HG03175 (cell line): ENCODE data around the gene RPRML.

Source experiments
- ATAC-seq: cut with Tn5 transposase; IDR thresholded peaks from one replicate; pipeline ENCODE4 v1.9.1; 2021; ENCODE audit warnings: mild to moderate bottlenecking, moderate library complexity; ENCODE audit not compliant: unreplicated experiment

Gene RPRML

DNA sequence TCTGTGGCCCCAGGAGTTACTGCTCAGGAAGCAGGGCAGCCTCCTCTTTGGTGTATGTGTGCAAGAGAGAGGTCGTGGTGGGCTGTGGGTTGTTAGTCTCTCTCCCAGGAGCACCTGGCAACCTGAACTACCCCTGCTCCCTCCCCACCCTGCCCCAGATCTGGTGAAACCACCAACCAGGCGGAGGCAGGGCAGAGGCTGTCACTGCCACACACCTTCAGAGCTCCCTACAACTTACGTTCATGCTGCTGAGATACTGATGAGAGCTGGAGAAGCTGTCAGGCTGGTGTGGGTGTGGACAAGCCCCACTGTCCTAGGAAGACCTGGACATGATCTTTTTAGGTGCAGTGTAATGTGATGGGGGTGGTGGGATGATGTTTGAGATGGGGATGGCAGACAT, 31.8 kb downstream of the RPRML start:
- no peak for ATAC-seq

DNA sequence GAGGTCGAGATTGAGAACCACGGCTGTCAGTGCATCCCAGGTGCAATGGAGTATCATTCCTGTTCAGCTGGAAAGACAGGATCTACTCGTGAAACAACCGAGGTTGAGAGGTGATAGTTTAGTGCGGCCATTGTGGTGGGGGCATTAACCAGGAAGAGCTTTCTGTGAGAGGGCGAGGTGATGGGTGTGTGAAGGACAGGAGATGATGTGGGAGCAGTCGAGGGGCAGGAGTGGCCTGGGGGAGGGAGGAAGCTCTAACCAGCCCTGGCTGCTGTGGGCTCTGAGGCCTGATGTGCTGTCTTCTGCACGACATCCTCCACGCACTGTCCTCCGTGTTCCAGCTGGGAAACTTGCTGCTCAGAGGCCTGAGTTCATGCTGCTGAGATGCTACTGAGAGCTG, 34.1 kb downstream of the RPRML start:
- no peak for ATAC-seq

DNA sequence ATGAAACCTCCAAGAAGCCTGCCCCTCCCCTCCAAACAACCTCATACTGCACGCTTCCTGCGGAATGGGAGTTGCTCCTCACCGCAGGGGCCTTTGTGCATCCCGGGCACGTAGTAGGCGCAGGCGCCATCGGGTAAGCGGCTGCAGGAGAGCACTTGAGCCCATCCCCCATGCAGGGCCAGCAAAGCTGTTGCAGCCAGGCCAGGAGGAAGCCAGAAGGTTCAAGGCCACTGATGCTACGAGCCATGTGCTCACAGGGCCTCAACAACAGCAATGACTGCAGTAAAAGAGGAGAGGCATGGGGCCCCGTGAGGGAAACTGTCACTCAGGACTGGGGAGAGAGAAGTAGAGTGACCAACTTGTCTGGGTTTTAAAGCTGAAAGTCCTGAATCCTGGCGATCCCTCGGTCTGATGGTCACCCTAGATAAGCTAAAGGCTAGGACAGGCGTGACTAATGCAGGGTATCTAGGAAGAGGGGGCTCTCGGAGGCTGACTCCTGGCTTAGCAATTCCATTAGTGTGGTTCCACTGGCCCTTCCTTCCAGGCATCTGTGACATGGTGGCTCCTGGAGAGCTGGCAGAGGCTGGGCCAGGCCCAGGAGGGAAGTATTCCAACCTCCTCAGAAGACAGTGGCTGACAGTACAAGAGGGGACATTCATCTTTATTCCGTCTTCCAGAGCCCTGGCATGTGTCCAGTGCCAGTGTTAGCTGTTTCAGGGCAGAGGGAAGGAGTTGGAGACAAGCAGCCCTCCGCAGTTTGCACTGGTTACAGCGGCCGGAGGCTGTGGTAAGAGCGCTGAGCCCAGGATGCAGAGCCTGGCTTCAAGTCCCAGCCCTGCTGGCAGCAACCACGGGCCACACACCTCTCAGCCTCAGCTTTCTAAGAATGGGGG, 35.3 kb downstream of the RPRML start:
- no peak for ATAC-seq

DNA sequence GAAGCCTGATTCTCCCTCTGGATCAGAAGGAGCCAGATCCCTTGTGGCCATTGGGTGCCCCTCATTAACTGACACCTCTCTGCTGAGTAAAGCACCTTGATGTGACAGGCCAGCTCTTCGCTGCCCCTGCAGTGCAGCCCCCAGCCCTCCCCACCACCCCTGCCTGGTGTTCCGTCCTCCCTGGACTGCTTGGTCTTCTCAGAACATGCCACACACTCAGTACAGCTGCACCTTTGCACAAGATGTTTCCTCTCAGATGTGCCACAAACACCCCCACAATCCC, 35.9 kb downstream of the RPRML start:
- no peak for ATAC-seq

DNA sequence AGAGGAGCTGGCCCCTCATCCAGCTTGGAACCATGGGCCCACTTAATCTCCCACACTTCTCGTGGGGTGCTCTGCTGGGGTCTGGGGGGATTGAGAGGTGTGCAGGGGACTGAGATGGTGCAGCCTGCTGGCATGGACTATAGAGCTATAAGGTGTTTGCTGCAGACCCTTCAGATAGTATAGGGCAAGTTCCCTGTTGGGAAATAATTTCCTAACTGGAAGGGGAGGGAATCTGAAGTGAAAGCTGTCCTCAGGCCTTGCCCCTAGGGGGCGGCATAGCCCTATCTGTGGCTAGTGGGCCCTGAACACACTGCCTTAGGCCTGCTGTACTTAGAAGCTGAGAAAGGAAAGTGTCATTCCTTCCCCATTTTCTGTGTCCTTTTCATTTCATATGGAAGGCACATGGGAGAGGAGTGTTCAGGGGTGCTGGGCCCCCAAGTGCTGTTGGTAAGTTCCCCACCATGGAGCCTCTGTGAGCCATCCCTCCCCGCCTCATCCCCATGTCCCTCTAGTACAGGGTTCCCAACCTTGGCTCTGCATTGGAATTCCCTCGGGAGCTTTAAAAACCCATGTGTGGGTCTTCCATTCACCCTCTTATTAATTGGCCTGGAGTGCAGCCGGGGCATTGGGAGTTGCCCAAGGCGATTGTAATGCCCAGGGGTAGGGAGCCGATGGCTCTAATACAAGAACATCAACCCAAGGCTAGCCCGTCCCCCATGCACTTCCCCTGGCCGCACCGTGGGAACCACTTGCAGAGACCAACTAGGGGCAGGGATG, 36.4 kb downstream of the RPRML start:
- ATAC-seq: no peak

DNA sequence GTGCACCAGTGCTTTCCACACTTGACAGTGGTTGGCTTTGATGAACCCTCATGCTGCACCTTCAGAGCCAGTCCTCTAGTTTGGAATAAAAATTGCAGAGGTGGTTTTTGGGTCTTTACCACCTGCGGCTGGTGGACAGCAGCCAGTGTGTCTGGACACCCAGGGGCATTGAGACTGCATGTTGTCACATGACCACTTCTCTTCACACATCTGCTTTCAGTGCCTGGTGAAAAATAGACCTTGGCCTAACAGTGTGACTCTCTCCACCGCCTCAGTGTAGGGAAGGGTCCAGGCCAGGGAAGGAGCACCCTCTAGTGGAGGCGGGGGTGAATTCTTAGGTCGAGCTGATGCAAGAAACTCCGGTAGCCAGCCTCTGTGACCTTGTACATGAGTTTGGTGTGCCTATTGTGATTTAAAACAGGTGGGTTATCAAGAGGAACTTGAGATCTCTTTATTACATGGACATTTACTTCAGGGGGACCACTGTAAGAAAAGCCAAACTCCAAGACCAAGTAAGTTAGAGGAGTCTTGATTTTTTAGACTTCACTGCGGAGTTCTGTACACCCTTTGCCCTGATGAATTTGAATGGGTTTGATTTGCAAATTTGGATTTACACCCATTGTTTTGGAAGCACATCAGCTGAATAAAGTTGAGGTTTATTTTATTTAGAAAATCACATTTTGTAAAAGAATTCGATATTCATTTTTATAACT, 38.2 kb downstream of the RPRML start:
- ATAC-seq: no peak

DNA sequence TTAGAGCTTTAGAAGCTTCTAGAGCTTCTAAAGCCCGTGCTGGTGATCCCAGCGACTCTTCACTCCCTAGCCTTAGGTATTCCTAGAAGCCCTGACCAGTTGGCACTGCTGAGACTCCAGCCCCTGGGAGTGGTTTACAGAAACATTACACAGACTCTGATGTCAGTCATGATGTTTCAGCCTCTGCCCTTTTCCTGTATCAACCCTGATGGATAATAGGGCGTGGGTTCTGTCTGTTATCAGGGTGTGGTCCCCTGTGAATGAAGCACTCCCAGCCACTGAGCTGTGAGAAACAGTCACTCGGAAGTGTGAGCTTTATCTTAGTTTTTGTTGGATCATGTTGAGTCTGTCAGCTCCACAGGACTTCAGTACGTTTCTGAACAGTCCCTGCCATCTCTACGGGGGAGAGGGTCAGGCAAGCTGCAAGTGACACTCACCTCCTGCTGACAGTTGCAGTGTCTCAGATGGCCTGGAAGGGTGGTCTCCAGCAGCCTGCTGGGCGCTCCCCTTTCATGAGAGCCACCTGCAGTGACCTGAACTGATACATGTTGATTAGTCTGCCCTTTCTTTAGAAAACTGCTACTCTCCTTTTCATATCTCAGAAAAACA, 43.3 kb downstream of the RPRML start:
- ATAC-seq: no peak

DNA sequence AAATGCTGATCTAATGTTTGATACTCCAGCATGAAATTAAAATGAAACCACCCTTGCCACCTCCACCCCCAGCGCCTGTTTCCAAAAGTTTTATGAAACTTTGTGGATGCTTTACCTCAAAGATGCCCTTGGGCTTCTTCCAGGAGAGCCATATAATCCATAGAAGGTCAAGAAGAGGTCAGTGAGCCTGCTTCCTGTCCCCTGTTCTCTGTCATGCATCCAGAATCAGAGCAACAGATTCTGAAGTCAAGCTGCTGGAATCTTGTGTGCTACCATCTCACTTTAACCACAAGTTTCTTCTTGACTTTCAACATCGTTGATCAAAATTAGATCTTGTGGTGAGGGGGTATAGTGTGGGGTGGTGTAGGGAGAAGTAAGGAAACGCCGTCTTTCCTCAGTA, 47.5 kb downstream of the RPRML start:
- no peak for ATAC-seq

DNA sequence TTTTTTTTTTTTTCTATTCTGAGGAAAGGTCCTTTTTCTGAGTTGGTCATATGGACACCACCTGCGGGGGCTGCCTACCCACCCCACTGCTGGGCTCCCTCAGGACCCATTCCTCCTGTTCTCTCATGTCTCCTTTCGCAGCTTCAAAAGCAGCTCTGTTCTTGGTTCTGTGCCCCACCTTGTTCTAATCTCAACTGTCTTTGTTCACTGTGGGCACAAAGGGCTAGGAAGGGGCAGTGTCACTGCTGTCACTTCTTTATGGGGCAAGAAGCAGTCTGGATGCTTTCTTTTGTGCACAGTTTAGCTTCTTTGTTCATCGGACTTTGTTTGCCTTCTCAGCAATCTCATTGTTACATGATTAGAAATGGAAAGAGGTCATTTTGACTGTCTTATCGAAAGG, 49.0 kb downstream of the RPRML start:
- ATAC-seq: no peak

DNA sequence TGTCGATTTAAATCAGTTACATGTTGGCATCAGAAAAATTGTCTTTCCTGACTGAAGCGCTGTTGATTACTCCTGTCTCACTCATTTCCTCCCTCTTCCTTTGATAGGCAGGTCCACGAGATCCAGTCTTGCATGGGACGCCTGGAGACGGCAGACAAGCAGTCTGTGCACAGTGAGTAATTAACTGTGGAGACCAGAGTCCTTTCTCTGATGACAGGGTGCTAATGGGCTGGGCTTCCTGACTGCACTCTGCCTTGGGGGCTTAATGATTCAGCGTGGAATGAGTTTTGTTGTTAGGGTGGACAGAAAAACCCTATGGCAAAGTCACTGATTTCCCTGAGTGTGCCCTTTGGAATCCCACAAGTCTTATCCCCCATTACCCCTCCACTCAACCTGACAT, 49.6 kb downstream of the RPRML start:
- ATAC-seq: no peak

DNA sequence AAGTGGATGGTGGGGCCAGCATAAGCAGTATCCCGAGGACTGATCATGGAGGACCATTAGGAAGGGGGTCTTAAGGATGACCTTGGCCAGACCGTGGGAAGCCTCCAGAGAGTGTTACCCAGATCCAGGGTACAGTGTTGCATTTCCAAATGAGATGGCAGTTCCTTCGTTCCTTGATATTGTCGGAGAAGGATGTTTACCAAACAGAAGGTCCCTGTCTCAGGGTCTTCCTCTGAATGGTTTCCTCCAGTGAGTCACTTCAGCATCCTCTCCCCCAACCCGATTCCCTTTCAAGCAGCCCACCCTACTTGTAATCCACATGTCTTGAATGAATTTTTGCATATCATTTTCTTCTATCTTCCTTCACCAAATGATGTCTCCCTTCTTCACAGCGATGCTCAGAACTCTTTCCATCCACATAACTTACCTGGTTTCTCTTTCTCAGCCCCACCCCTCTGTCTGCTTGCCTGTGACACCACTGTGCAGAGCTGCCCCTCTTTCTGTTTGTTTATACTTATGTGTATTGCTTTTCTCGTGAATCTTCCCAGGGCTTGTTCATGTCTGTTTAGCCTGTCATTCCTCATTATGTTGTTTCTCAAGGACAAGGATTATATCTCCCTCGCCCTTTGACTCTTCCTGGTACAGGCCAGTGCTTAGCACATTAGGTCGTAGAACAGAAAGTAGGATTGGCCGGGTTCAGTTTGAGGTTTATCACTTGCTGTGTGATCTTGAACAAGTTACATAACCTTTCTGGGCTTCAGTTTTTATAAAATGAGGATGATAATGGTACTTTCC, 50.4 kb downstream of the RPRML start:
- ATAC-seq: no peak
